Astrocyte of the cerebellum (primary cell): Measurements from ENCODE around the gene CKAP4.

Experiments used
- DNase-seq: peaks from one replicate; pipeline ENCODE4 v3.0.0-alpha.2; 2011; ENCODE audit warnings: low read depth
- H3K4me3 ChIP-seq: 2 replicates; pipeline ENCODE4 v1.5.1; 2011; ENCODE audit warnings: mild to moderate bottlenecking, low read depth, low read length, moderate library complexity
- in situ Hi-C: cut with HindIII; loops from 2 replicates; pipeline ENCODE4 v1.10.0; 2017; ENCODE audit warnings: low sequenced_read_pairs
- TF ChIP-seq, protein P1 (sequence below): IDR thresholded peaks from 2 replicates; pipeline ENCODE4 v1.5.1; 2012; ENCODE audit warnings: low read length, low read depth, moderate library complexity, mild to moderate bottlenecking; ENCODE audit errors: missing control alignments

Gene CKAP4

DNA sequence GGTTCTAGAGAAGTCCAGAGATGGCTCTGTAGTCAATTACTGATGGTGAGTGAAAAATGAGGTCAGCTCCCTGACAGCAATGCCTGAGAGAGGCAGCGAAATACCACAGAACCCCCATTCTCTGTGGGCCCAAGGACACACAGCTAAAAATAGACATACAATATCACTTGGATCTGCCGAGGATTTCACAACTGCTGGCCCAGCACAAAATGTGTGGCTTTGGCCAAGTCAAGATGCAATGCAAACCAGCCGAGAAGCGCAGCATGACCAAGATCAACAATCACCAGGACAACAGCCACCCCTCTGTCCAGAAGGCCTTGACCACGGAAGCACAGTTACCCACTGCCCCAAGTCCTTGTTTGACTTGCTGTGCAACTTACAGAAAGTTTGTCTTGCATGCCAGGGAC, 52.2 kb downstream of the CKAP4 start:
- peak; percentile 48 for DNase-seq
- H3K4me3 ChIP-seq = no peak overlapping the region
- TF ChIP-seq, protein P1, sequence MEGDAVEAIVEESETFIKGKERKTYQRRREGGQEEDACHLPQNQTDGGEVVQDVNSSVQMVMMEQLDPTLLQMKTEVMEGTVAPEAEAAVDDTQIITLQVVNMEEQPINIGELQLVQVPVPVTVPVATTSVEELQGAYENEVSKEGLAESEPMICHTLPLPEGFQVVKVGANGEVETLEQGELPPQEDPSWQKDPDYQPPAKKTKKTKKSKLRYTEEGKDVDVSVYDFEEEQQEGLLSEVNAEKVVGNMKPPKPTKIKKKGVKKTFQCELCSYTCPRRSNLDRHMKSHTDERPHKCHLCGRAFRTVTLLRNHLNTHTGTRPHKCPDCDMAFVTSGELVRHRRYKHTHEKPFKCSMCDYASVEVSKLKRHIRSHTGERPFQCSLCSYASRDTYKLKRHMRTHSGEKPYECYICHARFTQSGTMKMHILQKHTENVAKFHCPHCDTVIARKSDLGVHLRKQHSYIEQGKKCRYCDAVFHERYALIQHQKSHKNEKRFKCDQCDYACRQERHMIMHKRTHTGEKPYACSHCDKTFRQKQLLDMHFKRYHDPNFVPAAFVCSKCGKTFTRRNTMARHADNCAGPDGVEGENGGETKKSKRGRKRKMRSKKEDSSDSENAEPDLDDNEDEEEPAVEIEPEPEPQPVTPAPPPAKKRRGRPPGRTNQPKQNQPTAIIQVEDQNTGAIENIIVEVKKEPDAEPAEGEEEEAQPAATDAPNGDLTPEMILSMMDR = no peak
- in situ Hi-C loops = no loop called here

- TF ChIP-seq, protein P1 = no peak
- no peak for DNase-seq
Observed at GRCh38 chr12:106194351-106194750, 53.5 kb downstream of the CKAP4 start.

DNA sequence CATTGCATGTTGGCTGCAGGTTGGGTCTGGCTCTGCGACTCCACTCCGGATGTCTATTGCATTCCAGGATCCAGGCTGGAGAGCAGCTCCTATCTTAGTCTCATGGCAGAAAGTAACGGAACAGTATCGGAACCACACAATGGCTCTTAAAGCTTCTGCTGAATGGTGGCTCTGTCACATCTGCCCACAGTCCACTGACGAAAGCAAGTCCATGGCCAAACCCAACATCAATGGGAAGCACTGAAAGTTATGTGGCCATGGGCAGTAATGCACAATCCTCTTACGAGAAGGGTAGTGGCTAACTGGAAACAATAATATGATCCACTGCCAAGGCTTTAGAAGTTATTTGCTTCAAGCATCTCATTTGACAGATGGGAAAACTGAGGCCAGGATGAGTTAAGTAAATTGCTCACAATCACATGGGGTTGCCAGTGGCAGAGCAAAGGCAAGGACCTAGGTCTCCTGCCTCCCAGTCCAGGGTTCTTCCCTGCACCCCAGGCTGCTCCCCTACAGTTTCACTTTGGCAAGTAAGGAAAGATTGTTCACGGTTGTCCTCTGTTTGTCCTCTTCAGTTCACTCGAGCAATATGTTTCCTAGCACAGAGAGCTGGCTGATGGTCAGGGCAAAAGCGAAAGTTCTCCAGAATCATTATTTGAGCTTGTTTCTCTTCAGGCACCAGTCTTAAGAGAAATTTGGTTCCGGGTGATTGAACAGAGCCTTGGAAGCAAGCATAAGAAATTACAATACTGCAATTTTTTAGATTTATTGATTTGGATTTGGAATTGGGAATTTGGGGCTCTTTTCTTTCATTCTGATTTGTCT, 54.2 kb downstream of the CKAP4 start:
- in situ Hi-C loops = no loop called here
- no peak for DNase-seq
- TF ChIP-seq, protein P1 = no peak
- H3K4me3 ChIP-seq = no peak overlapping the region

More at GRCh38 chr12:106194351-106194750, 53.5 kb downstream of the CKAP4 start:
- in situ Hi-C loops = no loop called here
- H3K4me3 ChIP-seq = no peak overlapping the region

DNA sequence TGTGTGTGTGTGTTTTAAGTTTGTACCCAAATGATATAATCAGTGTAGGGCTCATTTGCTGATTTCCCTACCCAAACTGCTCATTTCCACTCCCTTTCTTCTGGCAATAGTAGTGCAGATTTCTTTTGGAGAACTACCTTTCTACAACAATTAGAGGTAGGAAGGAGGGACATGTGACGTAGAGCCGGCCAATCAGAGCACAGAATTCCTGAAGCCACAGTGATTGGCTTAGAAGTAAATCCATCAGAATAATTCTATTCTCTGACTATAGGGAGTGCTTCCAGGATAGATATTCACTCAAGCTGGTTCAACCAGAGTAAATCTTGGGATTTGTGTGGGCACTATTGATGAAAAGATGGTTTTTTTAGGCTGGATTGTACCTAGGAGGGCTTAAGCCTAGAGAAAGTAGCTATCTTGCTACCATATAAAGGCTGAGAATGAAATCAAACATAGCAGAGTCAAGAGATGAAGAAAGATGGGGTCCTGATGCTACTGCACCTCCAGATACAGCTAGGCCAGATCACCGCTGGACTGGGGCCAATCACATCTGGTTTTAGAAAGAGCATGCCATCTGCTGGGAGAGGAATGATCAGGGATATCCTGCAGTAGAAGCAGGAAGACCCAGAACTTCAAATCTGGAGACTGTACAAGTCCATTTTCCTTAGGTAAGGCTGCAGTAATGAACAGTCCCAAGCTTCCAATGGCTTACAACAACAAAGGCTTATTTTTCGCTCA, 55.0 kb downstream of the CKAP4 start:
- no peak for DNase-seq
- TF ChIP-seq, protein P1 = no peak
- H3K4me3 ChIP-seq = no peak overlapping the region
- in situ Hi-C loops = no loop called here

- TF ChIP-seq, protein P1 = no peak
- in situ Hi-C loops = no loop called here
- no peak overlapping the region for H3K4me3 ChIP-seq
Observed at GRCh38 chr12:106190581-106190980, 57.2 kb downstream of the CKAP4 start.

GRCh38 chr12:106189341-106189740, 58.5 kb downstream of the CKAP4 start:
- in situ Hi-C loops = no loop called here
- TF ChIP-seq, protein P1 = no peak
- no peak overlapping the region for H3K4me3 ChIP-seq
- DNase-seq = no peak

More at GRCh38 chr12:106190581-106190980, 57.2 kb downstream of the CKAP4 start:
- DNase-seq = no peak
